Body of pancreas (tissue), 4 donors: Measurements from ENCODE around the gene KIN. TPM values are rescaled to one million over a fixed set of nuclear protein-coding genes. Genes with fewer than 3 reads are reported as not detected.

Experiments used
- ATAC-seq: fragments of 150-250 bp; one replicate; pipeline ENCODE4 v1.9.1; 2016
- DNase-seq, 4 donors: peaks; one replicate each; pipeline ENCODE4 v3.0.0-alpha.2; 2019
- H3K27ac ChIP-seq, 4 donors: fragments of 200-600 bp; sonication (generic); 1 replicate in 3 of 4; 2 replicates in 1 of 4; pipeline versions ENCODE4 v1.5.1 to v1.6.1; 2016 to 2019; ENCODE audit warnings: mild to moderate bottlenecking in 1 of 4, mixed read lengths in 1 of 4, moderate library complexity in 1 of 4
- H3K27me3 ChIP-seq, 2 donors: fragments of 200-600 bp; sonication (generic); one replicate each; pipeline ENCODE4 v1.6.0; 2016; ENCODE audit warnings: mild to moderate bottlenecking in 1 of 2
- H3K36me3 ChIP-seq, 2 donors: fragments of 200-600 bp; sonication (generic); replicated peaks in 1 of 2; 2 replicates each; pipeline ENCODE4 v1.5.1; 2016; ENCODE audit warnings: low read depth in 2 of 2; ENCODE audit not compliant: insufficient read depth in 1 of 2
- H3K4me1 ChIP-seq: fragments of 200-600 bp; sonication (generic); one replicate; pipeline ENCODE4 v1.6.0; 2016
- H3K4me3 ChIP-seq, 2 donors: fragments of 200-600 bp; sonication (generic); 1 replicate in 1 of 2; 2 replicates in 1 of 2; pipeline ENCODE4 v1.5.1; 2016 to 2019
- H3K9me3 ChIP-seq, 3 donors: fragments of 200-600 bp; sonication (generic); 1 replicate in 2 of 3; 2 replicates in 1 of 3; pipeline ENCODE4 v1.5.1; 2016
- POLR2A ChIP-seq, 3 donors: fragments of 450-650 bp; IDR thresholded peaks; one replicate each; pipeline ENCODE4 v1.6.1; 2016; ENCODE audit warnings: antibody characterized with exemption in 3 of 3, mild to moderate bottlenecking in 2 of 3
- WGBS, 2 donors: methylation state at CpG; one replicate each; pipeline ENCODE4 v1.1.5; 2017; 5-methylcytosine and 5-hydroxymethylcytosine counted together
- intact Hi-C: fragments of 100-400 bp; cut with DNase I; formaldehyde crosslinking; loops from one replicate; pipeline ENCODE4 v1.15.1; 2023
- total RNA-seq, 2 donors: library from RNA; depleted of rRNA; stranded (reverse); fragments of >200 nt; gene quantifications; one replicate each; pipeline ENCODE4 v1.1.0, GENCODE V29; 2016
- TF ChIP-seq, protein P1 (sequence below), 7 experiments: fragments of 450-650 bp in 4 of 7; fragments of 200-600 bp in 3 of 7; sonication (generic) in 3 of 7; IDR thresholded peaks; one replicate each; pipeline ENCODE4 v1.5.1; 2016 to 2019; ENCODE audit warnings: antibody characterized with exemption in 7 of 7

The KIN gene
- total RNA-seq, 2 donors from 2014 or later = 4.9 to 6.2 TPM

- no peaks in the 10 kb centered on the region for H3K36me3 ChIP-seq
- no peak overlapping the region for H3K27ac ChIP-seq
- TF ChIP-seq, protein P1, sequence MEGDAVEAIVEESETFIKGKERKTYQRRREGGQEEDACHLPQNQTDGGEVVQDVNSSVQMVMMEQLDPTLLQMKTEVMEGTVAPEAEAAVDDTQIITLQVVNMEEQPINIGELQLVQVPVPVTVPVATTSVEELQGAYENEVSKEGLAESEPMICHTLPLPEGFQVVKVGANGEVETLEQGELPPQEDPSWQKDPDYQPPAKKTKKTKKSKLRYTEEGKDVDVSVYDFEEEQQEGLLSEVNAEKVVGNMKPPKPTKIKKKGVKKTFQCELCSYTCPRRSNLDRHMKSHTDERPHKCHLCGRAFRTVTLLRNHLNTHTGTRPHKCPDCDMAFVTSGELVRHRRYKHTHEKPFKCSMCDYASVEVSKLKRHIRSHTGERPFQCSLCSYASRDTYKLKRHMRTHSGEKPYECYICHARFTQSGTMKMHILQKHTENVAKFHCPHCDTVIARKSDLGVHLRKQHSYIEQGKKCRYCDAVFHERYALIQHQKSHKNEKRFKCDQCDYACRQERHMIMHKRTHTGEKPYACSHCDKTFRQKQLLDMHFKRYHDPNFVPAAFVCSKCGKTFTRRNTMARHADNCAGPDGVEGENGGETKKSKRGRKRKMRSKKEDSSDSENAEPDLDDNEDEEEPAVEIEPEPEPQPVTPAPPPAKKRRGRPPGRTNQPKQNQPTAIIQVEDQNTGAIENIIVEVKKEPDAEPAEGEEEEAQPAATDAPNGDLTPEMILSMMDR (IDR thresholded peaks at IDR 0.05) = no peak
- TF ChIP-seq POLR2A (IDR thresholded peaks at IDR 0.05) = no peak
- H3K4me3 ChIP-seq = no peak overlapping the region
- DNase-seq (no peak), ATAC-seq (no peak)
- H3K4me1 ChIP-seq = peaks cover 16% of the 10 kb centered on the region
- no peaks in the 10 kb centered on the region for H3K27me3 ChIP-seq
- intact Hi-C loops = no loop called here
- 71 to 76% methylated on average over 3 to 4 of the region's 4 CpGs for WGBS, 2 donors
- H3K9me3 ChIP-seq = no peaks in the 10 kb centered on the region
These were observed 85.4 kb downstream of the KIN start for GRCh38 chr10:7702288-7702812.

DNA sequence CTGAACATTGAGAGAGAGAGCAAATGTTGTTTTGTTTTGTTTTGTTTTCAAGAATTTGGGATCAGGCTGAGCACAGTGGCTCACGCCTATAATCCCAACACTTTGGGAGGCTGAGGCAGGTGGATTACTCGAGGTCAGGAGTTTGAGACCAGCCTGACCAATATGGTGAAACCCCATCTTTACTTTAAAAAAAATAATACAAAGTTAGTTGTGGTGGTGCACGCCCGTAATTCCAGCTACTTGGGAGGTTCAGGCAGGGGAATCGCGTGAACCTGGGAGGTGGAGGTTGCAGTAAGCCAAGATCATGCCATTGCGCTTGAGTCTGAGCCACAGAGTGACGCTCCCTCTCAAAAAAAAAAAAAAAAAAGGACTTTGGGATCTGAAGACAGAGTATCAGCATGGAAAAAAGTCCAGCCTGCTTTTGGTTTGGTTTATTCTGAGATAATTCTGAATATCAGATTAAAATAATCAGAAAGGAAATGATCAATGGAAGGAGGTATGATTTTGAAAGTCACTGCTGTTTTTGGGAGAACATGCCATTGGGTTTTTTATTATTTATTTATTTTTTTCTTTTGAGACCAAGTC, 86.5 kb downstream of the KIN start:
- H3K4me1 ChIP-seq = peaks cover 7% of the 10 kb centered on the region
- no peak overlapping the region for H3K4me3 ChIP-seq
- no peaks in the 10 kb centered on the region for H3K27me3 ChIP-seq
- 72 to 85% methylated on average over 8 of the region's 8 CpGs for WGBS, 2 donors
- intact Hi-C loops = no loop called here
- H3K36me3 ChIP-seq = no peaks in the 10 kb centered on the region
- DNase-seq (no peak), ATAC-seq (no peak)
- H3K9me3 ChIP-seq = no peaks in the 10 kb centered on the region
- no peak for TF ChIP-seq POLR2A (IDR thresholded peaks at IDR 0.05)
- TF ChIP-seq, protein P1 (IDR thresholded peaks at IDR 0.05) = no peak
- peak overlapping the region in 2 of 4 donors; percentile 18 to 55 for H3K27ac ChIP-seq

Other genes with a start within 250 kb of the KIN start
- 1 to 10 TPM; 8.6 to 9.9 TPM for gene ITIH5, start 121.0 kb downstream of the KIN start, total RNA-seq
- gene ITIH2, start 84.7 kb downstream of the KIN start, total RNA-seq = not detected
- gene ATP5F1C, start 184 bp upstream of the KIN start, total RNA-seq = 100 to 1,000 TPM; 127 to 148 TPM
- 10 to 100 TPM in 1 of 2 donors, 1 to 10 TPM in 1; 6.0 to 12.9 TPM for gene TAF3, start 30.5 kb upstream of the KIN start, total RNA-seq